ENCODE measurements around the gene CTSK. TPM values are rescaled to one million over a fixed set of nuclear protein-coding genes. Genes with fewer than 3 reads are reported as not detected.

CTSK gene
- total RNA-seq, 1 experiment from 2014 or later, result 2.7 TPM

DNA sequence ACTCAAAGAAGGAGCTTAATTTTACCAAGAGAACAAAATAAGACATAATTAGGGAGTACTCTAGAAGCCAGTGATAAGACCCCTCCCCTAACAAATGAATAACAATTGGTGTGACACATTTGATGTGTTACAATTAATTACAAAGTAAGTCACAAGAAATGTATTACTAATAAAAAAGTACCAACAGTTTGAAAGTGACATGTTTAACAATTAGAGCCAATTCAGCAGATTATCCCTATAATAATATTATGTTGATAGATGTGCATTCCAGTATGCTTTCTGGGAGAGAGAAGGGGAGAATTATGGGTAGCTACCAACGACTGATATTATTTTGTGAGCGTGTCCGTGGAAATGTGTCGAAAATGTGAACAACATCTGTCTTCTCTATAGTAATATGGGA is 19.1 kb downstream of the CTSK start:
- BruUV-seq (replicated peaks), result no TSS peak
- no peak for DNase-seq
- no peak overlapping the region for H3K27ac Mint-ChIP-seq (ENCODE audit: unreplicated experiment)
- no peaks in the 10 kb centered on the region for H3K9me3 Mint-ChIP-seq (ENCODE audit: unreplicated experiment)
- Histone ChIP-seq H3K4me3 (ENCODE audit: low read depth, low read length) (no peak overlapping the region), H3K4me1 (no peaks in the 10 kb centered on the region), H3K27me3 (replicated peaks; ENCODE audit: control insufficient read depth, insufficient read depth, low read length) (no peaks in the 10 kb centered on the region), H3K36me3 (ENCODE audit: control insufficient read depth, insufficient read depth, low read length) (no peaks in the 10 kb centered on the region), H3K9me3 (no peaks in the 10 kb centered on the region)
- no peak for TF ChIP-seq CTCF (IDR thresholded peaks at IDR 0.05; ENCODE audit: insufficient read depth in 1 of 2, low read depth in 1 of 2, low read length in 1 of 2, severe bottlenecking in 1 of 2, unreplicated experiment in 1 of 2)
- no peaks in the 10 kb centered on the region for H3K36me3 Mint-ChIP-seq (ENCODE audit: insufficient read depth, unreplicated experiment)
- H3K27me3 Mint-ChIP-seq (ENCODE audit: insufficient read depth, unreplicated experiment), result no peaks in the 10 kb centered on the region
- H3K4me1 Mint-ChIP-seq (ENCODE audit: low read depth, unreplicated experiment), result peaks cover 6% of the 10 kb centered on the region
- no peak overlapping the region for H3K4me3 Mint-ChIP-seq (ENCODE audit: unreplicated experiment)
- intact Hi-C loops (cut with micrococcal nuclease; ENCODE audit: unreplicated experiment), result no loop called here
- CTCF ChIA-PET, result no interaction called here
- POLR2A ChIA-PET, result no interaction called here

DNA sequence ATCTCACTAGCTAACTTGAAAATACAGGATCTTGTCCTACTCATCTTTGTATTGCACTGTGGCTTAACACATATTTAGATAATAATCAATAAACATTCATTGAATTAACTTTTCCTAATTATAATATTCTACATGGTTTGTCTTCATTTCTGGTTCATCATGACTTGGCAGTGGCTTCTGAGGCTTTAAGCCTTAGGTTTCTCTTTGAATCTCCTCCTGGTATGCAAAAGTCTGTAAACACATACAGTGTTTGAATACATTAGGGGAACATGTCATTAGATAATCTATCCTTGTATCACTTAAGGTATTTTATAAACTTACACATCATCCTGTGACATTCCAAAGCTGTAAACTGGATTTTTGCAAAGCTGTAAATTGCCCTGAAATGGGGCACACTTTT is 20.6 kb downstream of the CTSK start:
- BruUV-seq (replicated peaks), result no TSS peak
- no peak for TF ChIP-seq CTCF (IDR thresholded peaks at IDR 0.05; ENCODE audit: insufficient read depth in 1 of 2, low read depth in 1 of 2, low read length in 1 of 2, severe bottlenecking in 1 of 2, unreplicated experiment in 1 of 2)
- peaks cover 6% of the 10 kb centered on the region for H3K4me1 Mint-ChIP-seq (ENCODE audit: low read depth, unreplicated experiment)
- ChIA-PET POLR2A (no interaction called here), CTCF (no interaction called here)
- DNase-seq, result no peak
- no peak overlapping the region for H3K27ac Mint-ChIP-seq (ENCODE audit: unreplicated experiment)
- H3K9me3 Mint-ChIP-seq (ENCODE audit: unreplicated experiment), result no peaks in the 10 kb centered on the region
- no peaks in the 10 kb centered on the region for H3K36me3 ChIP-seq (ENCODE audit: control insufficient read depth, insufficient read depth, low read length)
- H3K9me3 ChIP-seq, result no peaks in the 10 kb centered on the region
- no peak overlapping the region for H3K4me3 Mint-ChIP-seq (ENCODE audit: unreplicated experiment)
- intact Hi-C loops (cut with micrococcal nuclease; ENCODE audit: unreplicated experiment), result no loop called here
- H3K36me3 Mint-ChIP-seq (ENCODE audit: insufficient read depth, unreplicated experiment), result no peaks in the 10 kb centered on the region
- no peaks in the 10 kb centered on the region for H3K27me3 Mint-ChIP-seq (ENCODE audit: insufficient read depth, unreplicated experiment)
- no peaks in the 10 kb centered on the region for H3K4me1 ChIP-seq
- H3K27me3 ChIP-seq (replicated peaks; ENCODE audit: control insufficient read depth, insufficient read depth, low read length), result no peaks in the 10 kb centered on the region
- no peak overlapping the region for H3K4me3 ChIP-seq (ENCODE audit: low read depth, low read length)

GRCh38 chr1:150780510-150780909 is 27.6 kb downstream of the CTSK start:
- BruUV-seq (replicated peaks), result no TSS peak
- Mint-ChIP-seq H3K36me3 (ENCODE audit: insufficient read depth, unreplicated experiment) (no peaks in the 10 kb centered on the region), H3K4me3 (ENCODE audit: unreplicated experiment) (no peak overlapping the region), H3K4me1 (ENCODE audit: low read depth, unreplicated experiment) (no peaks in the 10 kb centered on the region), H3K9me3 (ENCODE audit: unreplicated experiment) (no peaks in the 10 kb centered on the region), H3K27ac (ENCODE audit: unreplicated experiment) (no peak overlapping the region), H3K27me3 (ENCODE audit: insufficient read depth, unreplicated experiment) (no peaks in the 10 kb centered on the region)
- POLR2A ChIA-PET, result no interaction called here
- intact Hi-C loops (cut with micrococcal nuclease; ENCODE audit: unreplicated experiment), result no loop called here
- no peaks in the 10 kb centered on the region for H3K4me1 ChIP-seq
- H3K36me3 ChIP-seq (ENCODE audit: control insufficient read depth, insufficient read depth, low read length), result no peaks in the 10 kb centered on the region
- H3K27me3 ChIP-seq (replicated peaks; ENCODE audit: control insufficient read depth, insufficient read depth, low read length), result no peaks in the 10 kb centered on the region
- no peaks in the 10 kb centered on the region for H3K9me3 ChIP-seq
- DNase-seq, result no peak
- no peak for TF ChIP-seq CTCF (IDR thresholded peaks at IDR 0.05; ENCODE audit: insufficient read depth in 1 of 2, low read depth in 1 of 2, low read length in 1 of 2, severe bottlenecking in 1 of 2, unreplicated experiment in 1 of 2)
- CTCF ChIA-PET, result no interaction called here
- H3K4me3 ChIP-seq (ENCODE audit: low read depth, low read length), result no peak overlapping the region

Data from Caco-2 (cell line).